ENCODE results near the gene DKK3.

DKK3 gene

GRCh38 chr11:11935536-11935935, 72.9 kb downstream of the DKK3 start:
- DNase-seq = no peak

GRCh38 chr11:11931461-11932055, 76.9 kb downstream of the DKK3 start:
- DNase-seq = peak; percentile 12

DNA sequence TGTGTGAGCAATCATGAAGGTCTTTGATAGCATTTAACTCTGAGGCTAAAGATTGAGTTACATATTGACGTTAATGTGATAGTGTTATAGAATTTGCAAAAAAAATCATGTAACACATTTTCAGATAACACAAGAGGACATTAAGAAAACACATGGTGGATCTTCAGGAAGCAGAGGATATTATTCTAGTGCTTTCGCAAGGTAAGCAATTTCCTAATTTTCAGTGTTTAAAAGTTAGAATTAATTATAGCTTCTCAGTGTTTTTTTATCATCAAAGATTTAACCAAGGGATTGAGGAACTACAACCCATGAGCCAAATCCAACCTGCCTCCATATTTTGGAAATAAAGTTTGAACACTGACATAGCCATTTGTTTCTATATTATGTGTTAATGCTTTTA, 78.5 kb downstream of the DKK3 start:
- no peak for DNase-seq

DNA sequence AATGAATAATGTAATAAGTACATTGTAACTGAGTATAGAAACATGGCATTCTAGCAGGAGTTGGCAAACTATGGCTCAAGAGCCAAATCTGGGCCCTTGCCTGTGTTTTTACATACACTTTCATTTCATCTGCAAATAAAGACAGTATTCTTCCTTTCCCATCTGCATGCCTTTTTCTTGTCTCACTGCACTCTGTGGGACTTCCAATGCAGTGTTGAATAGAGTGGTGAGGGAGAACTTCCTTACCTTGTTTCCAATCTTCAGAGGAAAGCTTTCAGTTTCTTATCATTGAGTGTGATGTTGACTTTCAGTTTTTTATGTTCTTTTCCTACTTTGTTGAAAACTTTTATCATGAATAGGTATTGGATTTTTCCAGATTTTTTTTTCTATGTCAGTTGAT, 84.6 kb downstream of the DKK3 start:
- DNase-seq = no peak

- DNase-seq = no peak
Observed at GRCh38 chr11:11916981-11917399, 91.4 kb downstream of the DKK3 start.

- DNase-seq = no peak
Observed at GRCh38 chr11:11915625-11916024, 92.8 kb downstream of the DKK3 start.

DNA sequence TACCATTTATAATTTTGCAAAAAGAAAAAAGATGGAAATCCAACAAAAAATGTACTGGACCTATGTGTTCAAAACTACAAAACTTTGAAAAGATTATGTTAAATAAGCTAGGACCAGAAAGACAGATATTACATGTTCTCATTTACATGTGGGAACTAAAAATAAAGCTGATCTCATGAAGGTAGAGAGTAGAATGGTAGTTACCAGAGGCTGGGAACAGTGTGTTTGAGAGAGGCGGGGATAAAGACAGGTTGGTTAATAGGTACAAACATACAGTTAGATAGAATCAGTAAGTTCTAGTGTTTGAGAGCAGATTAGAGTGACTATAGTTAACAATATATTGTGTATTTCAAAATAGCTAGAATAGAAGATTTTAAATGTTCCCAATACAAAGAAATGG, 95.0 kb downstream of the DKK3 start:
- no peak for DNase-seq
